Upper lobe of right lung (tissue), 1 donor: ENCODE results near the gene RIT2. TPM values are rescaled to one million over a fixed set of nuclear protein-coding genes. Genes with fewer than 3 reads are reported as not detected.

ENCODE experiments used
- ATAC-seq: fragments of 200-7000 bp; cut with Tn5 transposase; one replicate; pipeline ENCODE4 v1.9.1; 2020; ENCODE audit warnings: mild to moderate bottlenecking, moderate library complexity
- DNase-seq: peaks from one replicate; pipeline ENCODE4 v3.0.0-alpha.2; 2020
- H3K27ac ChIP-seq: fragments of 200-600 bp; one replicate; pipeline ENCODE4 v1.8.0; 2022
- H3K27me3 ChIP-seq: fragments of 200-600 bp; one replicate; pipeline ENCODE4 v1.8.0; 2022; ENCODE audit warnings: mild to moderate bottlenecking
- H3K36me3 ChIP-seq: fragments of 200-600 bp; one replicate; pipeline ENCODE4 v1.8.0; 2022
- H3K4me1 ChIP-seq: fragments of 200-600 bp; one replicate; pipeline ENCODE4 v1.8.0; 2022
- H3K4me3 ChIP-seq: fragments of 200-600 bp; one replicate; pipeline ENCODE4 v1.8.0; 2022; ENCODE audit warnings: mild to moderate bottlenecking
- H3K9me3 ChIP-seq: fragments of 200-600 bp; one replicate; pipeline ENCODE4 v1.8.0; 2022
- intact Hi-C: fragments of 100-400 bp; cut with DNase I; formaldehyde crosslinking; loops from one replicate; pipeline ENCODE4 v1.11.0; 2022
- total RNA-seq: library from RNA; stranded (reverse); fragmentation: NEBNext Ultra II Directional; extraction: Animal tissue kit (Norgen Biotek cat#: 25700); gene quantifications from one replicate; pipeline ENCODE4 v1.2.1, GENCODE V29; 2021
- TF ChIP-seq, protein P1 (sequence below): fragments of 200-600 bp; IDR thresholded peaks from one replicate; pipeline ENCODE4 v1.8.0; 2022; ENCODE audit warnings: antibody characterized with exemption
- donor health status: DM: no; HTN: yes; CAD: no; lungs with severe emphysema.

Gene RIT2
- total RNA-seq, 1 donor from 2014 or later = not detected

DNA sequence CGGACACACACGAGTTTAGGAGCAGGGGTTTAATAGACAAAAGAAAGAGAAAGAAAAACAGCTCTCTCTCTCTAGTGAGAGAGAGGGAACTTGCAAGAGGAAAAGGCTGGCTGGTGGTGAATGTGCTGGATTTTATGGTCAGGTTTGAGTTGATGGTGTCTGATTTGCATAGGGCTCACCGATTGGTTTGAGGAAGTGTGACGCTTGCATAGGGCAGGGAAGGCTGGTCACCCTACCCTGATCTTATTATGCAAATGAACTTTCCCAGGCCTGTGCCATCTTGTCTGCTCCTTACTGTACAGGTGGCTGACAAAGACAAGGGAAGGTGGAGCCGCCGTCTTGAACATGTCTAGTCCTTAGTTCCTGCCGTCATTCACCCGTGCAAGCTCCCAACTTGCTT is 408.9 kb downstream of the RIT2 start:
- no peaks in the 10 kb centered on the region for H3K36me3 ChIP-seq
- no peaks in the 10 kb centered on the region for H3K4me1 ChIP-seq
- TF ChIP-seq, protein P1, sequence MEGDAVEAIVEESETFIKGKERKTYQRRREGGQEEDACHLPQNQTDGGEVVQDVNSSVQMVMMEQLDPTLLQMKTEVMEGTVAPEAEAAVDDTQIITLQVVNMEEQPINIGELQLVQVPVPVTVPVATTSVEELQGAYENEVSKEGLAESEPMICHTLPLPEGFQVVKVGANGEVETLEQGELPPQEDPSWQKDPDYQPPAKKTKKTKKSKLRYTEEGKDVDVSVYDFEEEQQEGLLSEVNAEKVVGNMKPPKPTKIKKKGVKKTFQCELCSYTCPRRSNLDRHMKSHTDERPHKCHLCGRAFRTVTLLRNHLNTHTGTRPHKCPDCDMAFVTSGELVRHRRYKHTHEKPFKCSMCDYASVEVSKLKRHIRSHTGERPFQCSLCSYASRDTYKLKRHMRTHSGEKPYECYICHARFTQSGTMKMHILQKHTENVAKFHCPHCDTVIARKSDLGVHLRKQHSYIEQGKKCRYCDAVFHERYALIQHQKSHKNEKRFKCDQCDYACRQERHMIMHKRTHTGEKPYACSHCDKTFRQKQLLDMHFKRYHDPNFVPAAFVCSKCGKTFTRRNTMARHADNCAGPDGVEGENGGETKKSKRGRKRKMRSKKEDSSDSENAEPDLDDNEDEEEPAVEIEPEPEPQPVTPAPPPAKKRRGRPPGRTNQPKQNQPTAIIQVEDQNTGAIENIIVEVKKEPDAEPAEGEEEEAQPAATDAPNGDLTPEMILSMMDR = no peak
- no peak overlapping the region for H3K27ac ChIP-seq
- no peaks in the 10 kb centered on the region for H3K27me3 ChIP-seq
- no peak for ATAC-seq
- no peak for DNase-seq
- H3K4me3 ChIP-seq = no peak overlapping the region
- intact Hi-C loops = no loop called here
- no peaks in the 10 kb centered on the region for H3K9me3 ChIP-seq

DNA sequence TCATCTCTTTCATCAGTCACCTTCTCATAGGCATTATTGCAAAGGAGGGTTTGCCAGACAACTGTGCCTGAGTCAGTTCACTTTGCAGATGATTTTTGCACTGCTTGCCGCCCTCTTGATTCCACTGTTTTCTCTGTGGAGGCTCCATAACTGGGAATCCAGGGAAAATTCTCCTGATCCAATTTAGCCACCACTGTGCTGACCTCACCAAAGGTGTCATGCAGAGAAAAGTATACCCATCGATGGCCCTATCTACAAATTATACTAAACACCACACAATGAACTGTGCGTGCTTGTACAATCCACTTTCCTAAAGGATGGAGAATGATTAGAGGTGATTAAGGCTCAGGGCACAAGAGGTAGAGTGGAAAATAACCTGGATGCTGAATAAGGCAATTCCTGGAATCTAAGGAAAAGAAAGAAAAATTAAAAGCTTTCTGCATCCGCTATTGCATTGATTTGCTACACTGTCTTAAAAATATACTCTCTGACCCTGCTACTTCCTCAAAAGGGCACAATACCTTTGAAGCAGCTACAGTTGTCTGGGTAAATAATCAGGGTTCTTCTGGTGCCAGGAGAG is 409.4 kb downstream of the RIT2 start:
- DNase-seq (no peak), ATAC-seq (no peak)
- no peak overlapping the region for H3K4me3 ChIP-seq
- H3K27ac ChIP-seq = no peak overlapping the region
- TF ChIP-seq, protein P1 = no peak
- no peaks in the 10 kb centered on the region for H3K36me3 ChIP-seq
- H3K27me3 ChIP-seq = no peaks in the 10 kb centered on the region
- intact Hi-C loops = no loop called here
- H3K4me1 ChIP-seq = no peaks in the 10 kb centered on the region
- no peaks in the 10 kb centered on the region for H3K9me3 ChIP-seq

Other genes with a start within 250 kb of the RIT2 start
- gene SYT4, start 161.8 kb upstream of the RIT2 start, total RNA-seq = 1.1 TPM